A673 (cell line): ENCODE results near the gene MANEAL. TPM values are rescaled to one million over a fixed set of nuclear protein-coding genes. Genes with fewer than 3 reads are reported as not detected.

ENCODE experiments used
- BruUV-seq: library from RNA; stranded (reverse); fragments of 400-500 nt; replicated peaks from 2 replicates; lab custom pipeline; 2021; lab: Mats Ljungman, UMichigan
- CTCF ChIA-PET: fragments of 300-600 bp; sonication (Branson Sonifier 250); formaldehyde crosslinking; loops from one replicate; lab custom pipeline; 2022; ENCODE audit warnings: antibody characterized with exemption; lab: Charles Lee
- POLR2A ChIA-PET: fragments of 300-600 bp; sonication (Branson Sonifier 250); formaldehyde crosslinking; loops from one replicate; lab custom pipeline; 2022; ENCODE audit warnings: antibody characterized with exemption; ENCODE audit not compliant: low non-redundant PET; lab: Charles Lee
- DNase-seq: peaks from one replicate; pipeline ENCODE4 v3.0.0-alpha.2; 2015; ENCODE audit warnings: low spot score
- H3K27ac ChIP-seq: fragments of 200-600 bp; sonication (generic); 2 replicates; pipeline ENCODE4 v1.5.1; 2016; ENCODE audit warnings: mixed run types, low read depth, mild to moderate bottlenecking, mixed read lengths, antibody characterized with exemption, low read length; ENCODE audit not compliant: poor library complexity, severe bottlenecking
- H3K27me3 ChIP-seq: fragments of 200-600 bp; sonication (generic); replicated peaks from 2 replicates; pipeline ENCODE4 v1.6.1; 2017; ENCODE audit warnings: mixed run types, low read depth, mild to moderate bottlenecking, mixed read lengths, antibody characterized with exemption, low read length; ENCODE audit not compliant: insufficient read depth, poor library complexity
- H3K36me3 ChIP-seq: fragments of 200-600 bp; sonication (generic); 2 replicates; pipeline ENCODE4 v1.6.1; 2016; ENCODE audit warnings: mixed run types, mild to moderate bottlenecking, mixed read lengths, antibody characterized with exemption, low read length; ENCODE audit not compliant: insufficient read depth, poor library complexity, severe bottlenecking
- H3K4me1 ChIP-seq: fragments of 200-600 bp; sonication (generic); 2 replicates; pipeline ENCODE4 v1.6.1; 2017; ENCODE audit warnings: mixed run types, mild to moderate bottlenecking, mixed read lengths, antibody characterized with exemption, low read length; ENCODE audit not compliant: insufficient read depth, poor library complexity, severe bottlenecking
- H3K4me3 ChIP-seq: fragments of 200-600 bp; sonication (generic); 2 replicates; pipeline ENCODE4 v1.5.1; 2016; ENCODE audit warnings: low read depth, mixed run types, mild to moderate bottlenecking, mixed read lengths, low read length; ENCODE audit not compliant: poor library complexity, severe bottlenecking
- H3K9me3 ChIP-seq: fragments of 200-600 bp; sonication (generic); 2 replicates; pipeline ENCODE4 v1.6.1; 2016; ENCODE audit warnings: mixed run types, low read depth, mild to moderate bottlenecking, mixed read lengths, antibody characterized with exemption, low read length; ENCODE audit not compliant: poor library complexity, severe bottlenecking
- CTCF ChIP-seq: fragments of 300-800, 200-600 bp; sonication (generic); conservative IDR thresholded peaks from 2 replicates; pipeline ENCODE4 v1.5.1; 2017; ENCODE audit warnings: low read depth, mild to moderate bottlenecking, antibody characterized with exemption, low read length, moderate library complexity, mixed read lengths
- EZH2 ChIP-seq: fragments of 200-600 bp; sonication (generic); IDR thresholded peaks from 2 replicates; pipeline ENCODE4 v1.6.1; 2017; ENCODE audit warnings: borderline replicate concordance, low read depth, mild to moderate bottlenecking, mixed read lengths, antibody characterized with exemption, low read length; ENCODE audit not compliant: poor library complexity, severe bottlenecking
- intact Hi-C: fragments of 100-400 bp; cut with micrococcal nuclease; formaldehyde crosslinking; loops from one replicate; pipeline ENCODE4 v1.10.0; 2022; ENCODE audit not compliant: unreplicated experiment
- total RNA-seq: library from RNA; stranded (reverse); gene quantifications from 2 replicates; pipeline ENCODE4 v1.2.3, GENCODE V29; 2021

The MANEAL gene
- total RNA-seq, 1 experiment from 2014 or later: 5.9 TPM

- H3K27me3 ChIP-seq: no peaks in the 10 kb centered on the region
- no TSS peak for BruUV-seq
- POLR2A ChIA-PET: no interaction called here
These were observed 56.8 kb downstream of the MANEAL start for GRCh38 chr1:37850352-37850955.

More at GRCh38 chr1:37850352-37850955, 56.8 kb downstream of the MANEAL start:
- Histone ChIP-seq H3K9me3 (no peaks in the 10 kb centered on the region), H3K4me1 (no peaks in the 10 kb centered on the region), H3K27ac (peak overlapping the region; percentile 23), H3K36me3 (peaks cover 10% of the 10 kb centered on the region), H3K4me3 (no peak overlapping the region)
- no peak for DNase-seq
- CTCF ChIA-PET: no interaction called here
- intact Hi-C loops: no loop called here
- TF ChIP-seq EZH2: no peak
- TF ChIP-seq CTCF: no peak

Other genes with a start within 250 kb of the MANEAL start
- 18.1 and 18.3 TPM in 2 replicates for gene SNIP1, start 239.6 kb upstream of the MANEAL start, total RNA-seq
- 6.3 and 11.8 TPM in 2 replicates for gene DNALI1, start 236.9 kb upstream of the MANEAL start, total RNA-seq
- 101 and 121 TPM in 2 replicates for gene GNL2, start 197.9 kb upstream of the MANEAL start, total RNA-seq
- gene RSPO1, start 159.0 kb upstream of the MANEAL start, total RNA-seq: not detected in 2 replicates
- 64.7 and 67.4 TPM in 2 replicates for gene CDCA8, start 101.3 kb upstream of the MANEAL start, total RNA-seq
- gene EPHA10, start 28.7 kb upstream of the MANEAL start, total RNA-seq: not detected in 2 replicates
- gene C1orf122, start 13.9 kb downstream of the MANEAL start, total RNA-seq: 31.0 and 33.5 TPM in 2 replicates
- 30.4 and 38.5 TPM in 2 replicates for gene YRDC, start 14.4 kb downstream of the MANEAL start, total RNA-seq
- gene MTF1, start 65.7 kb downstream of the MANEAL start, total RNA-seq: 18.9 and 19.8 TPM in 2 replicates
- gene INPP5B, start 153.2 kb downstream of the MANEAL start, total RNA-seq: 15.6 and 23.9 TPM in 2 replicates
- gene SF3A3, start 196.2 kb downstream of the MANEAL start, total RNA-seq: 184 and 194 TPM in 2 replicates
- 89.5 and 106 TPM in 2 replicates for gene FHL3, start 211.7 kb downstream of the MANEAL start, total RNA-seq
- gene UTP11, start 218.9 kb downstream of the MANEAL start, total RNA-seq: 109 and 113 TPM in 2 replicates